ENCODE results near the gene MRPL1. TPM values are rescaled to one million over a fixed set of nuclear protein-coding genes. Genes with fewer than 3 reads are reported as not detected.
"Not testable (repeated sequence)": the region's sequence is repeated elsewhere in the genome, so short reads cannot be mapped to it uniquely, and the experiment has no call there.

Gene MRPL1
- polyA plus RNA-seq, 4 donors = 21.9 to 61.8 (median 32.1) TPM

DNA sequence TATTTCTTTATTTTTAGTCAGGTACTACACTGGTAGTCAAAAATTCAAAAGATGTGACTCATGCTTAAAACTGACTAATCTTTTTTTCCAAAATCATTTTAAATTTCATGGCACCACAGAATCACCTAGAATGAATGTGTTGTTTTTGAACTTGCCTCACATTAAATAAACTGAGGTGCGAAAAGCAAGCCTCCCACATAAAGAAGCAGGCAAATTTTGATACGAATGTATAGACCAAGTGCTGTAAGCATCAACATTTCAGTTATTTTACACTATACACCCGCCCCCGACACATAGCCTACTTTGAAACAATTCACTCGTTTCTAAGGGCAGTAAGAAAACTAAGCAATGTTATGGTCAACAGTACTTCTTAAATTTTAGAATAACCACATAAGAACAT lies 94.3 kb downstream of the MRPL1 start:
- Histone ChIP-seq H3K4me1 (ENCODE audit: control insufficient read depth in 3 of 3, insufficient read depth in 2 of 3, low read depth in 1 of 3, low read length in 2 of 3) (no peaks in the 10 kb centered on the region), H3K36me3 (ENCODE audit: control insufficient read depth in 3 of 3, insufficient read depth in 2 of 3, low read depth in 1 of 3, low read length in 3 of 3) (peaks cover 0 to 2% (median 0%) of the 10 kb centered on the region in 3 donors), H3K27me3 (ENCODE audit: control insufficient read depth in 3 of 3, insufficient read depth in 3 of 3, low read length in 3 of 3) (no peaks in the 10 kb centered on the region), H3K4me3 (ENCODE audit: low read depth in 1 of 3, low read length in 3 of 3) (no peak overlapping the region), H3K27ac (ENCODE audit: low read depth in 1 of 3, low read length in 2 of 3) (no peak overlapping the region), H3K9me3 (ENCODE audit: control insufficient read depth in 2 of 2, insufficient read depth in 1 of 2, low read depth in 1 of 2, low read length in 1 of 2) (no peaks in the 10 kb centered on the region)
- WGBS, 3 donors = 87 to 92% (median 92%) methylated on average over 5 of the region's 5 CpGs
- FAIRE-seq = no peak
- no peak for DNase-seq

DNA sequence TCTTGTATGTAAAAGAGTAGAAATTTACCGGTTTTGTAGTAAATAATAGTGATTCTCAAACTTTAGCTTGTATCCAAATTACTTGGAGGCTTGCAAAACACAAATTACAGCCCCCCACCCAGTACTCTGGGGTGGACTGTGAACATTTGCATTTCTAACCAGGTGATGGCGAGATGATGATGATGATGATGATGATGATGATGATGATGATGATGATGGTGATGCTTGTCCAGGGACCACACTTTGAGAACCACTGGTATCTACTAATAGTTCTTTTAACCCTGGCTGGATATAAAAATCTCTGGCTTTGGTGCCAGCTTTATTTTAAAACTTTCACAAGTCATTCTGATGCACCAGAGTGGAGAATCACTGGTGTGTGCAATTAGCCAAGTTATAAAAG lies 96.3 kb downstream of the MRPL1 start:
- Histone ChIP-seq H3K27me3 (ENCODE audit: control insufficient read depth in 3 of 3, insufficient read depth in 3 of 3, low read length in 3 of 3) (no peaks in the 10 kb centered on the region), H3K36me3 (ENCODE audit: control insufficient read depth in 3 of 3, insufficient read depth in 2 of 3, low read depth in 1 of 3, low read length in 3 of 3) (peaks cover 0 to 2% (median 0%) of the 10 kb centered on the region in 3 donors), H3K9me3 (ENCODE audit: control insufficient read depth in 2 of 2, insufficient read depth in 1 of 2, low read depth in 1 of 2, low read length in 1 of 2) (no peaks in the 10 kb centered on the region), H3K4me3 (ENCODE audit: low read depth in 1 of 3, low read length in 3 of 3) (no peak overlapping the region), H3K4me1 (ENCODE audit: control insufficient read depth in 3 of 3, insufficient read depth in 2 of 3, low read depth in 1 of 3, low read length in 2 of 3) (no peaks in the 10 kb centered on the region), H3K27ac (ENCODE audit: low read depth in 1 of 3, low read length in 2 of 3) (no peak overlapping the region)
- DNase-seq = no peak
- 73 to 80% (median 76%) methylated on average over 2 of the region's 2 CpGs for WGBS, 3 donors
- FAIRE-seq = no peak

DNA sequence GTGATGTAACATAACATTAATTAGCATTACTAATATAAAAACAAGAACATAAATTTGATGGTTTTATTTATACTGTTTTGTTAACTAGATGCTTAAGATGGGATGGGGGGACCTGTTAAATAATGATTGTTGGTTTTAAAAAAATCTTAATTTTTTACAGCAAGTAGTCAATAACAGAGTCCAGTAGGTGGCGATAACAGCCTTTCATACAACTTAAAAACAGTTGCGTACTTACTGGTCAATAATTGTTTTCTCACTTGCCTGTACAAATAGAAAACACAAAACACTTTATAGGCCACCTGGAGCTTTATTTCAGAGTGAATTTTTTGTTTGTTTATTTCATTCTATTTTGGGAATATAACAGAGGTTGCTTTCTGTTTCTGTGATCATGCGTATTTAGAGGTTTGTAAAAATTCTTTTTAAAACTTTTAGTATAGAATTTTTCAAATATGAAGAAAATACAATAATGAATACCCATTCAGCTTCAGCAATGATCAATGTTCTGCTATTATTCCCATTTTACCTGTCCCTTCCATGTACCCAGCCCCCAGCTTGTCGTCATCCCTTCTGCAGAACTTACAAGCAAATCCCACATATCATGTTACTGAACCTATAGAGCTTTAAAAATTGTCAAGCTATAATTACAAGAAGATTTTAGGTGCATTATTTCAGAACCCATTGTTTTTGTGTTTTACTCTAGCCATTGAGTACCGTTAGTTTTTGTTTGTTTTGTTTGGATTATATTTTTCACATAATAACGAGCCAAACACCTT lies 97.1 kb downstream of the MRPL1 start:
- Histone ChIP-seq H3K4me3 (ENCODE audit: low read depth in 1 of 3, low read length in 3 of 3) (no peak overlapping the region), H3K36me3 (ENCODE audit: control insufficient read depth in 3 of 3, insufficient read depth in 2 of 3, low read depth in 1 of 3, low read length in 3 of 3) (no peaks in the 10 kb centered on the region), H3K9me3 (ENCODE audit: control insufficient read depth in 2 of 2, insufficient read depth in 1 of 2, low read depth in 1 of 2, low read length in 1 of 2) (no peaks in the 10 kb centered on the region), H3K27ac (ENCODE audit: low read depth in 1 of 3, low read length in 2 of 3) (no peak overlapping the region), H3K4me1 (ENCODE audit: control insufficient read depth in 3 of 3, insufficient read depth in 2 of 3, low read depth in 1 of 3, low read length in 2 of 3) (no peaks in the 10 kb centered on the region), H3K27me3 (ENCODE audit: control insufficient read depth in 3 of 3, insufficient read depth in 3 of 3, low read length in 3 of 3) (no peaks in the 10 kb centered on the region)
- FAIRE-seq (peak; percentile 59), DNase-seq (peak; percentile 49 to 62)
- 51 to 64% (median 54%) methylated on average over 6 of the region's 6 CpGs for WGBS, 3 donors

DNA sequence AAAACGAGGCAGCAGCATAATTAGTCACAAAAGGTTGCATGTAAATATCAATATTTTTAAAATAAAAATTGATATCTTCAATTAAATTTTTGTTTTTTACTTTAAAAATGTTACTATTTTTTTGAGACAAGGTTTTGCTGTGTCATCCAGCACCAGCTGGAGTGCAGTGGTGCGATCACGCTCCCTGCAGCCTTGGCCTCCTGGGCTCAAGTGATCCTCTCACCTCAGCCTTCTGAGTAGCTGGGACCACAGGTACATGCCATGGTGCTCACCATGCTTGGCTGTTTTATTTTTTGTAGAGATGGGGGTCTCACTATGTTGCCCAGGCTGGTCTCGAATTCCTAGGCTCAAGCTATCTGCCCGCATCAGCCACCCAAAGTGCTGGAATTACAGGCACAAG lies 97.7 kb downstream of the MRPL1 start:
- Histone ChIP-seq H3K36me3 (ENCODE audit: control insufficient read depth in 3 of 3, insufficient read depth in 2 of 3, low read depth in 1 of 3, low read length in 3 of 3) (no peaks in the 10 kb centered on the region), H3K9me3 (ENCODE audit: control insufficient read depth in 2 of 2, insufficient read depth in 1 of 2, low read depth in 1 of 2, low read length in 1 of 2) (no peaks in the 10 kb centered on the region), H3K4me1 (ENCODE audit: control insufficient read depth in 3 of 3, insufficient read depth in 2 of 3, low read depth in 1 of 3, low read length in 2 of 3) (no peaks in the 10 kb centered on the region), H3K27ac (ENCODE audit: low read depth in 1 of 3, low read length in 2 of 3) (no peak overlapping the region), H3K4me3 (ENCODE audit: low read depth in 1 of 3, low read length in 3 of 3) (no peak overlapping the region), H3K27me3 (ENCODE audit: control insufficient read depth in 3 of 3, insufficient read depth in 3 of 3, low read length in 3 of 3) (no peaks in the 10 kb centered on the region)
- no peak for FAIRE-seq
- DNase-seq = no peak
- WGBS, 3 donors = 80 to 90% (median 81%) methylated on average over 5 of the region's 5 CpGs

DNA sequence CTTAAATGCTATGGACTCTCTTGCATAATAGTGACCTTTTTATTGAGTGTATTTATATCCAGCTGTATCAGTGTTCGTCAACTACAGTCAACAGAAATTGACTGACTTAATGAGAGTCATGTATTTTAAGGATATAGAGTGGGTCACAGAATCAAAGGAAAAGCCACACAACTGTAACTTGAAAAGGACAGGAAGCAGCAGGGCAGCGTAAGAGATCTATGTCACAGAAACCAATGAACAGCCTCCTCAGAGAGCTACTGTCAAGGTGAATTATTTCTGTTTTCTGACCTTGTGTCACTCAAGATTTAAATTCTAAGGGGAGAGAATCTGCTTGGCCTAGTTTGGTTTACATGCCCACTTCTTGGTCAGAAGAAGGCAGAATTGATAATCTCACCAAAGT lies 100.4 kb downstream of the MRPL1 start:
- peaks cover 0 to 2% of the 10 kb centered on the region in 2 donors for H3K9me3 ChIP-seq (ENCODE audit: control insufficient read depth in 2 of 2, insufficient read depth in 1 of 2, low read depth in 1 of 2, low read length in 1 of 2)
- no peak overlapping the region for H3K4me3 ChIP-seq (ENCODE audit: low read depth in 1 of 3, low read length in 3 of 3)
- 80 to 83% (median 82%) methylated on average over 2 of the region's 2 CpGs for WGBS, 3 donors
- FAIRE-seq (no peak), DNase-seq (no peak)
- H3K27me3 ChIP-seq (ENCODE audit: control insufficient read depth in 3 of 3, insufficient read depth in 3 of 3, low read length in 3 of 3) = peaks cover 0 to 2% (median 0%) of the 10 kb centered on the region in 3 donors
- no peaks in the 10 kb centered on the region for H3K36me3 ChIP-seq (ENCODE audit: control insufficient read depth in 3 of 3, insufficient read depth in 2 of 3, low read depth in 1 of 3, low read length in 3 of 3)
- no peaks in the 10 kb centered on the region for H3K4me1 ChIP-seq (ENCODE audit: control insufficient read depth in 3 of 3, insufficient read depth in 2 of 3, low read depth in 1 of 3, low read length in 2 of 3)
- no peak overlapping the region for H3K27ac ChIP-seq (ENCODE audit: low read depth in 1 of 3, low read length in 2 of 3)

DNA sequence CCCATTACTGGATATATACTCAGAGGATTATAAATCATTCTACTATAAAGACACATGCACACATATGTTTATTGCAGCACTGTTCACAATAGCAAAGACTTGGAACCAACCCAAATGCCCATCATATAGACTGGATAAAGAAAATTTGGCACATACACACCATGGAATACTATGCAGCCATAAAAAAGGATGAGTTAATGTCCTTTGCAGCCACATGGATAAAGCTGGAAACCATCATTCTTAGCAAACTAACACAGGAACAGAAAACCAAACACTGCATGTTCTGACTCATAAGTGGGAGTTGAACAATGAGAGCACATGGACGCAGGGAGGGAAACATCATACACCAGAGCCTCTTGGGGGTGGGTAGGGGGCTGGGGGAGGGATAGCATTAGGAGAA lies 111.0 kb downstream of the MRPL1 start:
- H3K4me1 ChIP-seq (ENCODE audit: control insufficient read depth in 3 of 3, insufficient read depth in 2 of 3, low read depth in 1 of 3, low read length in 2 of 3); H3K27ac ChIP-seq (ENCODE audit: low read depth in 1 of 3, low read length in 2 of 3); H3K27me3 ChIP-seq (ENCODE audit: control insufficient read depth in 3 of 3, insufficient read depth in 3 of 3, low read length in 3 of 3); H3K9me3 ChIP-seq (ENCODE audit: control insufficient read depth in 2 of 2, insufficient read depth in 1 of 2, low read depth in 1 of 2, low read length in 1 of 2); DNase-seq; H3K4me3 ChIP-seq (ENCODE audit: low read depth in 1 of 3, low read length in 3 of 3); H3K36me3 ChIP-seq (ENCODE audit: control insufficient read depth in 3 of 3, insufficient read depth in 2 of 3, low read depth in 1 of 3, low read length in 3 of 3); FAIRE-seq: not testable (repeated sequence)
- WGBS, 3 donors = 84 to 93% (median 88%) methylated on average over 1 of the region's 1 CpG

DNA sequence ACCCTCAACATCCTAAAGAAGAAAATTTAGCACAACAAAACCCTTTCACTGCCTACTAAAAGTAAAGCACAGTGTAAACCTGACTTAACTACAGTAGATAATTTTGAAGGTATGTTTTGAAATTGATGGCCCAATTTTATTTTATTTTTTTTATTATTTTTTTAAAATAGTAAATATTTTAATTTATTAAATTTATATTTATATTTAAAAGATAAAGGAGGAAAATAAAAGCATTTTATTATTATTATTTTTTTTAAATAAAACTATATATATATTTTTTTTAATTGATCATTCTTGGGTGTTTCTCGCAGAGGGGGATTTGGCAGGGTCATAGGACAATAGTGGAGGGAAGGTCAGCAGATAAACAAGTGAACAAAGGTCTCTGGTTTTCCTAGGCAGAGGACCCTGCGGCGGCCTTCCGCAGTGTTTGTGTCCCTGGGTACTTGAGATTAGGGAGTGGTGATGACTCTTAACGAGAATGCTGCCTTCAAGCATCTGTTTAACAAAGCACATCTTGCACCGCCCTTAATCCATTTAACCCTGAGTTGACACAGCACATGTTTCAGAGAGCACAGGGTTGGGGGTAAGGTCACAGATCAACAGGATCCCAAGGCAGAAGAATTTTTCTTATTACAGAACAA lies 120.4 kb downstream of the MRPL1 start:
- not testable (repeated sequence) for H3K36me3 ChIP-seq (ENCODE audit: control insufficient read depth in 3 of 3, insufficient read depth in 2 of 3, low read depth in 1 of 3, low read length in 3 of 3); H3K9me3 ChIP-seq (ENCODE audit: control insufficient read depth in 2 of 2, insufficient read depth in 1 of 2, low read depth in 1 of 2, low read length in 1 of 2); H3K27me3 ChIP-seq (ENCODE audit: control insufficient read depth in 3 of 3, insufficient read depth in 3 of 3, low read length in 3 of 3); H3K27ac ChIP-seq (ENCODE audit: low read depth in 1 of 3, low read length in 2 of 3); DNase-seq; H3K4me3 ChIP-seq (ENCODE audit: low read depth in 1 of 3, low read length in 3 of 3); H3K4me1 ChIP-seq (ENCODE audit: control insufficient read depth in 3 of 3, insufficient read depth in 2 of 3, low read depth in 1 of 3, low read length in 2 of 3); FAIRE-seq
- 67 to 71% (median 70%) methylated on average over 6 of the region's 6 CpGs for WGBS, 3 donors

DNA sequence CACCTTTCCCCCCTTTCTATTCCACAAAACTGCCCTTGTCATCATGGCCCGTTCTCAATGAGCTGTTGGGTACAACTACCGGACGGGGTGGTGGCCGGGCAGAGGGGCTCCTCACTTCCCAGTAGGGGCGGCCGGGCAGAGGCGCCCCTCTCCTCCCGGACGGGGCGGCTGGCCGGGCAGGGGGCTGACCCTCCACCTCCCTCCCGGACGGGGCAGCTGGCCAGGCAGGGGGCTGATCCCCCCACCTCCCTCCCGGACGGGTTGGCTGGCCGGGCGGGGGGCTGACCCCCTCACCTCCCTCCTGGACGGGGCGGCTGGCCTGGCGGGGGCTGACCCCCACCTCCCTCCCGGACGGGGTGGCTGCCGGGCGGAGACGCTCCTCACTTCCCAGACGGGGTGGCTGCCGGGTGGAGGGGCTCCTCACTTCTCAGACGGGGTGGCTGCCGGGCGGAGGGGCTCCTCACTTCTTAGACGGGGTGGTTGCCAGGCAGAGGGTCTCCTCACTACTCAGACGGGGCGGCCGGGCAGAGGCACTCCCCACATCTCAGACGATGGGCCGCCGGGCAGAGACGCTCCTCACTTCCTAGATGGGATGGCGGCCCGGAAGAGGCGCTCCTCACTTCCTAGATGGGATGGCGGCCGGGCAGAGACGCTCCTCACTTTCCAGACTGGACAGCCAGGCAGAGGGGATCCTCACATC lies 121.1 kb downstream of the MRPL1 start:
- H3K4me1 ChIP-seq (ENCODE audit: control insufficient read depth in 3 of 3, insufficient read depth in 2 of 3, low read depth in 1 of 3, low read length in 2 of 3); H3K9me3 ChIP-seq (ENCODE audit: control insufficient read depth in 2 of 2, insufficient read depth in 1 of 2, low read depth in 1 of 2, low read length in 1 of 2); H3K4me3 ChIP-seq (ENCODE audit: low read depth in 1 of 3, low read length in 3 of 3); H3K27me3 ChIP-seq (ENCODE audit: control insufficient read depth in 3 of 3, insufficient read depth in 3 of 3, low read length in 3 of 3); H3K27ac ChIP-seq (ENCODE audit: low read depth in 1 of 3, low read length in 2 of 3); H3K36me3 ChIP-seq (ENCODE audit: control insufficient read depth in 3 of 3, insufficient read depth in 2 of 3, low read depth in 1 of 3, low read length in 3 of 3); DNase-seq; FAIRE-seq: not testable (repeated sequence)
- 94 to 97% (median 96%) methylated on average over 21 to 43 of the region's 44 CpGs for WGBS, 3 donors
